DND-41 (cell line): ENCODE measurements around the gene SV2B.

ENCODE experiments used
- CTCF ChIP-seq: IDR thresholded peaks from 2 replicates; pipeline ENCODE4 v1.5.1; 2012; ENCODE audit warnings: borderline replicate concordance, low read length, moderate library complexity, mild to moderate bottlenecking; ENCODE audit not compliant: poor library complexity, severe bottlenecking; ENCODE audit errors: extremely low read depth
- EZH2 ChIP-seq: IDR thresholded peaks from 3 replicates; pipeline ENCODE4 v1.6.1; 2012; ENCODE audit warnings: borderline replicate concordance, low read depth, mild to moderate bottlenecking, moderate library complexity, low read length, inconsistent platforms; ENCODE audit not compliant: severe bottlenecking

- TF ChIP-seq CTCF (no peak), EZH2 (no peak)
These were observed 65.8 kb downstream of the SV2B start for GRCh38 chr15:91165850-91166249.
